Breast epithelium (tissue), 4 donors: Measurements from ENCODE around the gene CSMD2. TPM values are rescaled to one million over a fixed set of nuclear protein-coding genes. Genes with fewer than 3 reads are reported as not detected.
"Not testable (repeated sequence)": the region's sequence is repeated elsewhere in the genome, so short reads cannot be mapped to it uniquely, and the experiment has no call there.

Experiments
- DNase-seq, 2 donors: peaks; one replicate each; pipeline ENCODE4 v3.0.0-alpha.2; 2019; ENCODE audit warnings: low spot score in 2 of 2
- H3K27ac ChIP-seq, 2 donors: fragments of 200-600 bp; sonication (generic) in 1 of 2; one replicate each; pipeline ENCODE4 v1.5.1; 2016 to 2019; ENCODE audit warnings: mild to moderate bottlenecking in 1 of 2
- H3K27me3 ChIP-seq, 2 donors: fragments of 200-600 bp; sonication (generic) in 1 of 2; one replicate each; pipeline versions ENCODE4 v1.5.1 to v1.6.0; 2017 to 2019; ENCODE audit warnings: control low read depth in 1 of 2, mild to moderate bottlenecking in 1 of 2
- H3K36me3 ChIP-seq: fragments of 200-600 bp; one replicate; pipeline ENCODE4 v1.5.1; 2019
- H3K4me1 ChIP-seq, 2 donors: fragments of 200-600 bp; sonication (generic); one replicate each; pipeline ENCODE4 v1.5.1; 2016 to 2019; ENCODE audit warnings: control low read depth in 1 of 2
- H3K4me3 ChIP-seq, 3 donors: fragments of 200-600 bp; sonication (generic); 1 replicate in 2 of 3; 2 replicates in 1 of 3; pipeline ENCODE4 v1.5.1; 2016 to 2019; ENCODE audit warnings: mild to moderate bottlenecking in 3 of 3, moderate library complexity in 2 of 3
- H3K9me3 ChIP-seq, 2 donors: fragments of 200-600 bp; sonication (generic) in 1 of 2; one replicate each; pipeline ENCODE4 v1.5.1; 2016 to 2019; ENCODE audit warnings: control low read depth in 1 of 2
- POLR2A ChIP-seq: fragments of 450-650 bp; IDR thresholded peaks from one replicate; pipeline ENCODE4 v1.6.1; 2016; ENCODE audit warnings: antibody characterized with exemption, mild to moderate bottlenecking, moderate library complexity
- POLR2AphosphoS5 ChIP-seq, 3 donors: sonication (generic); formaldehyde crosslinking; IDR thresholded peaks; one replicate each; pipeline ENCODE4 v1.6.1; 2017; ENCODE audit warnings: antibody characterized with exemption in 3 of 3
- intact Hi-C: fragments of 100-400 bp; cut with DNase I; formaldehyde crosslinking; loops from one replicate; pipeline ENCODE4 v1.15.1; 2023; ENCODE audit warnings: low total_unique reads
- total RNA-seq, 3 donors: library from RNA; depleted of rRNA; stranded (reverse); fragments of >200 nt; gene quantifications; one replicate each; pipeline ENCODE4 v1.1.0, GENCODE V29; 2016
- TF ChIP-seq, protein P1 (sequence below), 3 donors: fragments of 450-650 bp; IDR thresholded peaks; one replicate each; pipeline ENCODE4 v1.5.1; 2016 to 2017; ENCODE audit warnings: antibody characterized with exemption in 3 of 3, mild to moderate bottlenecking in 3 of 3, moderate library complexity in 3 of 3

The CSMD2 gene
- total RNA-seq, 3 donors from 2014 or later = 0.33 to 2.6 (median 0.44) TPM

GRCh38 chr1:34025675-34026074, 139.4 kb downstream of the CSMD2 start:
- intact Hi-C loops = no loop called here
- no peaks in the 10 kb centered on the region for H3K4me1 ChIP-seq
- TF ChIP-seq, protein P1, sequence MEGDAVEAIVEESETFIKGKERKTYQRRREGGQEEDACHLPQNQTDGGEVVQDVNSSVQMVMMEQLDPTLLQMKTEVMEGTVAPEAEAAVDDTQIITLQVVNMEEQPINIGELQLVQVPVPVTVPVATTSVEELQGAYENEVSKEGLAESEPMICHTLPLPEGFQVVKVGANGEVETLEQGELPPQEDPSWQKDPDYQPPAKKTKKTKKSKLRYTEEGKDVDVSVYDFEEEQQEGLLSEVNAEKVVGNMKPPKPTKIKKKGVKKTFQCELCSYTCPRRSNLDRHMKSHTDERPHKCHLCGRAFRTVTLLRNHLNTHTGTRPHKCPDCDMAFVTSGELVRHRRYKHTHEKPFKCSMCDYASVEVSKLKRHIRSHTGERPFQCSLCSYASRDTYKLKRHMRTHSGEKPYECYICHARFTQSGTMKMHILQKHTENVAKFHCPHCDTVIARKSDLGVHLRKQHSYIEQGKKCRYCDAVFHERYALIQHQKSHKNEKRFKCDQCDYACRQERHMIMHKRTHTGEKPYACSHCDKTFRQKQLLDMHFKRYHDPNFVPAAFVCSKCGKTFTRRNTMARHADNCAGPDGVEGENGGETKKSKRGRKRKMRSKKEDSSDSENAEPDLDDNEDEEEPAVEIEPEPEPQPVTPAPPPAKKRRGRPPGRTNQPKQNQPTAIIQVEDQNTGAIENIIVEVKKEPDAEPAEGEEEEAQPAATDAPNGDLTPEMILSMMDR (IDR thresholded peaks at IDR 0.05) = no peak
- TF ChIP-seq POLR2A (no peak), POLR2AphosphoS5 (IDR thresholded peaks at IDR 0.05) (no peak)
- H3K4me3 ChIP-seq = no peak overlapping the region
- H3K27ac ChIP-seq = no peak overlapping the region
- H3K9me3 ChIP-seq = no peaks in the 10 kb centered on the region
- H3K36me3 ChIP-seq = no peaks in the 10 kb centered on the region
- no peak for DNase-seq
- H3K27me3 ChIP-seq = no peaks in the 10 kb centered on the region

- DNase-seq = no peak
- Histone ChIP-seq H3K27ac (no peak overlapping the region), H3K27me3 (no peaks in the 10 kb centered on the region), H3K9me3 (no peaks in the 10 kb centered on the region), H3K4me3 (no peak overlapping the region), H3K36me3 (no peaks in the 10 kb centered on the region), H3K4me1 (no peaks in the 10 kb centered on the region)
- TF ChIP-seq, protein P1 (IDR thresholded peaks at IDR 0.05) = no peak
- TF ChIP-seq POLR2AphosphoS5 (IDR thresholded peaks at IDR 0.05) (no peak), POLR2A (no peak)
- intact Hi-C loops = no loop called here
Observed at GRCh38 chr1:34024485-34024884, 140.5 kb downstream of the CSMD2 start.

- Histone ChIP-seq H3K4me3 (no peak overlapping the region), H3K36me3 (no peaks in the 10 kb centered on the region), H3K4me1 (no peaks in the 10 kb centered on the region), H3K27me3 (no peaks in the 10 kb centered on the region), H3K9me3 (no peaks in the 10 kb centered on the region), H3K27ac (no peak overlapping the region)
- DNase-seq = no peak
- intact Hi-C loops = no loop called here
- TF ChIP-seq, protein P1 (IDR thresholded peaks at IDR 0.05) = no peak
- no peak for TF ChIP-seq POLR2A
- no peak for TF ChIP-seq POLR2AphosphoS5 (IDR thresholded peaks at IDR 0.05)
Observed at GRCh38 chr1:34019741-34020552, 145.1 kb downstream of the CSMD2 start.

DNA sequence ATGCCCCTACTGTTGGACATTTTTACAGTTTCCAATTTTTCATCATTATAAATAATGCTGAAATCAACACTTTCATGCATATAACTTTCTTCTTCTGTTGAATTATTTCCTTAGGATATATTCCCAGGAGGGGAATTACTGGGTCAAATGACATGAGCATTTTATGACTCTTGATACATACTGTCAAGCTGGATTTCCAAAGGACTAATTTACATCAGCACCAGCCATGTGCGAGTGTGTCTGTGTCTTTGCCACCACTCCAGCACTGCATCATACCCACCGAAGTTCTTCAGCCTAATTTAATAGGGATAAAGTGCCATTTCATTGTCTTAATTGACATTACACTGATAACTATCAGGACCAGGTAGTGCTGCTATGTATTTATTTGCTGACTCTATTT, 146.7 kb downstream of the CSMD2 start:
- Histone ChIP-seq H3K27ac (no peak overlapping the region), H3K9me3 (no peaks in the 10 kb centered on the region), H3K4me1 (no peaks in the 10 kb centered on the region), H3K27me3 (peaks cover 0 to 3% of the 10 kb centered on the region in 2 donors), H3K36me3 (no peaks in the 10 kb centered on the region), H3K4me3 (no peak overlapping the region)
- TF ChIP-seq, protein P1 (IDR thresholded peaks at IDR 0.05) = no peak
- no peak for TF ChIP-seq POLR2A
- TF ChIP-seq POLR2AphosphoS5 (IDR thresholded peaks at IDR 0.05) = no peak
- intact Hi-C loops = no loop called here
- DNase-seq = no peak

GRCh38 chr1:34016281-34016680, 148.7 kb downstream of the CSMD2 start:
- H3K27ac ChIP-seq, intact Hi-C loops, H3K4me1 ChIP-seq, H3K27me3 ChIP-seq, H3K9me3 ChIP-seq, H3K4me3 ChIP-seq, DNase-seq, H3K36me3 ChIP-seq: not testable (repeated sequence)
